HT-29 (cell line): ENCODE data around the gene LRRC23. TPM values are rescaled to one million over a fixed set of nuclear protein-coding genes. Genes with fewer than 3 reads are reported as not detected.

ENCODE experiments used
- DNase-seq: peaks from one replicate; pipeline ENCODE4 v3.0.0-alpha.2; 2015; ENCODE audit warnings: low spot score
- total RNA-seq: library from RNA; depleted of rRNA; stranded (reverse); fragments of >200 nt; shearing (Covaris generic); gene quantifications from 2 replicates; pipeline ENCODE4 v1.2.3, GENCODE V29; 2014

Gene LRRC23
- total RNA-seq, 1 experiment from 2014 or later, result 0.61 TPM

DNA sequence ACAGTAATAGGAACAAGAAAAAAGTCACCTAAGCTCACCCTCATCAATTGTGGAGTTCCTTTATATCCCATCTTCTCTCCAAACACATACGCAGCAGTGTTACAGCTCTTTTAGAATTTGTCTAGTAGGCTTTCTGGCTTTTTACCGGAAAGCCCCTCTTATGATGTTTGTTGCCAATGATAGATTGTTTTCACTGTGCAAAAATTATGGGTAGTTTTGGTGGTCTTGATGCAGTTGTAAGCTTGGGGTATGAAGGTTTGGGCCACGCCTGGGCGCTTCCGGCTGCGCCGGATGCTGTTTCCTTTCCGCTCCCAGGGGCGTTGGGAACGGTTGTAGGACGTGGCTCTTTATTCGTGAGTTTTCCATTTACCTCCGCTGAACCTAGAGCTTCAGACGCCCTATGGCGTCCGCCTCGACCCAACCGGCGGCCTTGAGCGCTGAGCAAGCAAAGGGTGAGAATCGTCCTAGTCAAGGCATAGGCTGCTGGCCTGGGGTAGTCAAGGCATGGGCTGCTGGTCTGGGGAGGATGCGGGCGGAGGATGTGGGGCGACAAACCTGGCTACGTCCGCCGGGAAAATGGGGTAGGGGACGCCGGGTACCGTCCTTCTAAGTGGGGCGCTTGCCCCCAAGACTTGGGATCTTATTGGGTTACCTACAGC, 39.2 kb downstream of the LRRC23 start, which contains the start of the genes C12orf57 and RNU7-1:
TSS of gene C12orf57 (plus strand) at position 301 of the 659 bp plus-strand sequence. CDS start at position 401, 100 bp downstream.
TSS of gene RNU7-1 (plus strand) at position 95 of the 659 bp plus-strand sequence.
- peak; percentile 96 for DNase-seq

- DNase-seq, result peak; percentile 96
Observed at GRCh38 chr12:6944381-6945186, 40.0 kb downstream of the LRRC23 start.

GRCh38 chr12:6945613-6946012, 41.0 kb downstream of the LRRC23 start:
- no peak for DNase-seq

DNA sequence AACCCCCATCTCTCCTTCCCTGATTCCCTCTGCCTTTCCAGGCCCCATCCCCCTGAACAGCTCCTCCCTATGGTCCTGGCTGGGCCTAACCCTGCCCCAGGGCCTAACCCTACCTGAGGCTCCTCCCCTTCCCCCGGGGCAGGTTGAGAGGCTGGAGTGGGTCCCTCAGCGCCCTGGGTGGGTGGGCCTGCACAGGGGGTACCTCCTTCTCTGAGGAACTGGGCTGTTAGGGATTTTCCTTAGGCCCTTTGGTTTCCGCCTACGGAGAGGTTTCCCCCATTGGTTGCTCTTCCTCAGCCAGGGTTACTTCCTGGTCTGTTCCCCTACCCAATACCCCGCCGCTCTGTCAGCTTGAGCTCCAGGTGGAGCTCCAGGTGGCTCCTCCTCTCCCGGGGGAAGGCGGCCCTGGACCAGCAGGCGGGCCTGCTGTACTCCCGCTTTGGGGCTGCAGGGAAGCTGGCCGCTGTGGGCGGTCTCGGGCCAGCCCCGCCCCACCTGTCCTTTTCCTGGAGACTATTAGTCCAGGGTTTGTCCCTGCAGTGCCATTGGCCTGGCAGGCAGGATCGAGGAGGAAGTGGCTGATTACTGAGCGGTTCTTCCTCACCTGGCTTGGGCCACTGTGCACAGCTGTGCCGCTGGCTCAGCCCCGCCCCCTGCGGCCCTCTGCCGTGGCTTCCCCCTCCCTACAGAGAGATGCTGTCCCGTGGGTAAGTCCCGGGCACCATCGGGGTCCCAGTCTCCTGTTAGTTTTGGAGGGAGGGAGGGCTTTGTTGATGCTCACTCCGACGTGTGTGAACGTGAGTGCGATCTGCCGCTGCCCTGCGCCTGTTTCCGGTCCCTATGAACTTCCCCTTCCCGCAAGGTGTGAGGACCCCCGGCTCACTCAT, 41.7 kb downstream of the LRRC23 start:
- DNase-seq, result peak; percentile 97

GRCh38 chr12:6946920-6947374, 42.3 kb downstream of the LRRC23 start:
- no peak for DNase-seq

- no peak for DNase-seq
Observed at GRCh38 chr12:6947615-6948014, 43.0 kb downstream of the LRRC23 start.

- no peak for DNase-seq
Observed at GRCh38 chr12:6948873-6949594, 44.4 kb downstream of the LRRC23 start.

- DNase-seq, result no peak
Observed at GRCh38 chr12:6950401-6950801, 45.8 kb downstream of the LRRC23 start.

DNA sequence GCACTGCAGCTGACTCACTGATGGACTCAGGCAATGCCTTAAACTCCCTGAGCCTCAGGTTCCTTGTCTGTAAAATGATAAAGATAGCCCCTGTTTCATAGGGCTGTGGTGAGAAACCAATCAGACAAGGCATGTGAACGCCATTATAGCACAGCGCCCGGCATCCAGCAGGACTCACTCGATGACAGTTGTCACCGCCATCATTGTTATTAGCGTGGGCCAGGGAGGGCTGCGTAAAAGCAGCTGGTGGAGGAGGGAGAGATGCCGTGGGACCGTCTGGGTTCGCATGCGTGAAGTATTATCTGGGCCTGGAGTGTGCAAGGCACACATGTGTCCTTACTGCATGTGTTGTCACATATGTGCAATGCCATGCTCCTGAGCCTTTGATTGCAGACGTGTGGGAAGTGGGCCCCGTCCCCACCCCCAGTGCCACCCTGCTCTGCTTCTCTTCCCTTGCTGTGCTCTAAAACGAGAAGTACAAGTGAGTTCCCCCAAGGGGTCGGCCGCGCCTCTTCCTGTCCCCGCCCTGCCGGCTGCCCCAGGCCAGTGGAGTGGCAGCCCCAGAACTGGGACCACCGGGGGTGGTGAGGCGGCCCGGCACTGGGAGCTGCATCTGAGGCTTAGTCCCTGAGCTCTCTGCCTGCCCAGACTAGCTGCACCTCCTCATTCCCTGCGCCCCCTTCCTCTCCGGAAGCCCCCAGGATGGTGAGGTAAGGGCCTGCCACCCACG, 46.4 kb downstream of the LRRC23 start, which contains the start of gene PTPN6:
TSS of gene PTPN6 (plus strand) at position 546 of the 730 bp plus-strand sequence. CDS start at position 703, 157 bp downstream.
- no peak for DNase-seq

- no peak for DNase-seq
Observed at GRCh38 chr12:6951551-6952120, 47.0 kb downstream of the LRRC23 start.

DNA sequence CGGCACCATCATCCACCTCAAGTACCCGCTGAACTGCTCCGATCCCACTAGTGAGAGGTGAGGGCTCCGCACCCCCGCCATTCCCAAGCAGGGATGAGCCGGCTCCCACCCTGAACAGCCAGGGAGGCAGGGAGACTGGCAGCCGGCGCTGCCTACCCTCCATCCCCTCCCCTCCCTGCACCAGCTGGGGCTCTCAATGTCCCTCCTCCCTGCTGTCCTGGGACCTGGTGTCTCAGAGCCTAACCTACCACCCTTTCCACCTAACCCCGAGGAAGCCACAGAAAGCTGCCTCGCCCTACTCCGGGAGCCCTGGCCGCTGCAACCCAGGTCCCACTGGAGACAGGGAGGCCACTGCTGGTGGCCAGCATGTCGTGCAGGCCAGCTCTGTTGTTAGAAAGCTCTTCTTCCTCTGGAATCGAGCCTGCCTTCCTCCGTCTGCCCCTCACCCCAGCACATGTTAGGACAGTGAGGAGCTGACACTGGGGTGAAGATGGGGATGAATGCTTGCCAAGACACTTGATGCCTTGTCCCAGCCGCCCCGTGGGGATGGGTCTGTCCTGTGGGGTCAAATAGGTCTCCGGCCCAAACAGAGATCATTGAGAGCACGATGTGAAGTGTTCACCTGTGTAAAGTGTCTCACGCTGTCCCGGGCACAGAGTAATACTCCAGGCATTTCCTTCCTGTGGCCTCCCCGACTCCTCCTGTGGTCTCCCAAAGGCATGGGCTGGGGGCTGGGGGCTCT, 47.7 kb downstream of the LRRC23 start:
- DNase-seq, result no peak

GRCh38 chr12:6952863-6953441, 48.3 kb downstream of the LRRC23 start:
- DNase-seq, result no peak

GRCh38 chr12:6953442-6954315, 49.1 kb downstream of the LRRC23 start:
- DNase-seq, result no peak

- no peak for DNase-seq
Observed at GRCh38 chr12:6954316-6955107, 49.9 kb downstream of the LRRC23 start.

DNA sequence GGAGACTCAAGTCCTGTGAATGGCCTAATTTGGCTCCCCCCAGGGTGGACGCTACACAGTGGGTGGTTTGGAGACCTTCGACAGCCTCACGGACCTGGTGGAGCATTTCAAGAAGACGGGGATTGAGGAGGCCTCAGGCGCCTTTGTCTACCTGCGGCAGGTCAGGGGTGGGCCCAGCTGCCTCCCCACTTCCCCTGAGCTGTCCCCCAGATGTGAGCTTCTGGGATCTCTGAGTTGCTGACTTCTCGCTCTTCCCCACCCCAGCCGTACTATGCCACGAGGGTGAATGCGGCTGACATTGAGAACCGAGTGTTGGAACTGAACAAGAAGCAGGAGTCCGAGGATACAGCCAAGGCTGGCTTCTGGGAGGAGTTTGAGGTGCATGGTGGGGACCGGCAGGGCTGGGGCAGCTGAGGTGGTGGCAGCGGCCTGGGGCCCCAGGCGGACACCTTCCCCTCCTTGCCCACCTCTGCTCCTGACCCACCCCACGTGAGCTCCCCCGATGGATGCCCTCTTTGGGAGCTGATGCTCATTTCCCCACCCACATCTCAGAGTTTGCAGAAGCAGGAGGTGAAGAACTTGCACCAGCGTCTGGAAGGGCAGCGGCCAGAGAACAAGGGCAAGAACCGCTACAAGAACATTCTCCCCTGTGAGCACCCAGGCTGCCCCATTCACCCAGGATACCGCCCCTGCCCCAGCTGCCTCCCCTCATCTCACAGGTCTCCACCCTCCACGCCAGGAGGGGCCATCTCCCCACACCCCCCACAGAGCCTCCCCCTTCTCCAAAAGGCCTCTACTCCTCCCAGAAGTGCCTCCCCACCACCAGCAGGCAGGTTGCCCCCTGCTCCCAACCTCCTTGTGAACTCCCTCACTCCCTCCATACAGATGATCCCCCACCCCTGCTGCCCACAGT, 50.7 kb downstream of the LRRC23 start:
- DNase-seq, result no peak
